Parathyroid adenoma (tissue), 2 donors: ENCODE data around the gene ANTKMT.

ENCODE experiments used
- H2AFZ ChIP-seq: fragments of 300-600 bp; sonication (generic); one replicate; pipeline ENCODE4 v1.7.0; 2017; ENCODE audit warnings: antibody characterized with exemption, mild to moderate bottlenecking
- H3K27ac ChIP-seq: fragments of 300-600 bp; sonication (generic); one replicate; pipeline ENCODE4 v1.7.0; 2017
- H3K27me3 ChIP-seq: fragments of 300-600 bp; sonication (generic); one replicate; pipeline ENCODE4 v1.7.0; 2017; ENCODE audit warnings: low read length; ENCODE audit not compliant: control insufficient read depth, insufficient read depth
- H3K36me3 ChIP-seq: fragments of 300-600 bp; sonication (generic); one replicate; pipeline ENCODE4 v1.7.0; 2017; ENCODE audit warnings: low read length; ENCODE audit not compliant: control insufficient read depth, insufficient read depth
- H3K4me1 ChIP-seq: fragments of 300-600 bp; sonication (generic); one replicate; pipeline ENCODE4 v1.7.0; 2017; ENCODE audit warnings: control low read depth
- H3K4me2 ChIP-seq: fragments of 300-600 bp; sonication (generic); one replicate; pipeline ENCODE4 v1.7.0; 2017; ENCODE audit warnings: low read length
- H3K4me3 ChIP-seq: fragments of 300-600 bp; sonication (generic); one replicate; pipeline ENCODE4 v1.7.0; 2017; ENCODE audit warnings: low read depth, low read length
- H3K79me2 ChIP-seq: fragments of 300-600 bp; sonication (generic); one replicate; pipeline ENCODE4 v1.7.0; 2017; ENCODE audit warnings: control low read depth
- H3K9ac ChIP-seq: fragments of 300-600 bp; sonication (generic); one replicate; pipeline ENCODE4 v1.7.0; 2017; ENCODE audit warnings: mild to moderate bottlenecking
- H3K9me3 ChIP-seq: fragments of 300-600 bp; sonication (generic); one replicate; pipeline ENCODE4 v1.7.0; 2017; ENCODE audit warnings: low read length; ENCODE audit not compliant: control insufficient read depth
- CTCF ChIP-seq: fragments of 300-600 bp; sonication (generic); IDR thresholded peaks from one replicate; pipeline ENCODE4 v1.7.0; 2017; ENCODE audit warnings: antibody characterized with exemption, mild to moderate bottlenecking
- donor health status: primary hyperparathyroidism.

Gene ANTKMT

DNA sequence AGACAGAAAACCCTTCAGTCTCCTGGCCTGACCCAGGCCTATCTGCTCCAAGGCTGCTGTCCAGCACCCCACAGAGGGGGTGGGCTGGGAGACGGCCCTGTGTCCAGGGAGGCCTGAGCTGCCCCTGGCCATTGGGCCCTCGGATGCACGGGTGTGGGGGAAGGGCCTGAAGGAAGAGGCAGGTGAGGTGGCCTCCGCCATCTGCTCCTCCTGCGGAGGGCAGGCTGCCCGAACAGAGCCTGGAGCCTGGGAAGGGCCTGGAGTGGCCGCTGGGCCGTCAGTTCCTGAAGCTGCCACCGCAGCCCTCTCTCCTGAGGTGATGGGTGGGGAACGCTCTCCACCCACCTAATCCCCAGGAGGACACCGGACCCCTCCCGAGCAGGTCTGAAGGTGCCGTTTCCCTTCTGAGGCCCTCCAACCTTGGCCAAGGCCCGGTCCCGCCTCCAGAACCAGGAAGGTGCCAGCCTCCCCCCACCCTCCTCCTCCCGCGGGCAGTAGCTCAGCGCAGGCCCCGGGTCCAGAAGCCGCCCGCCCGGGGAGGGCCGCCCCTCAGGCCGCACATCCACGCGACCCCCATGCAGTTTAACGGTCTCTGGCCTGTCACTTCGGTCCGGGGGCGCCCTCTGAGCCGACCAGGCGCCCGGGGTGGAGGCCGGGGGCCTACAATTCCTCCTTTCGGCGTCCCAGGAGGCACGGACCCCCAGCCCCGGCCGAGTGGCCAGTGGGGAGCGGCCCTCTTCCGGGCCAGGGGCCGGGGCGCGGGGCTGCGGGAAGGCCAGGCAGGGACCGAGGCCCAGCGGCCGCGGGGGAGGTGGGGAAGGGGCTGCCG lies 16.2 kb upstream of the ANTKMT start:
- Histone ChIP-seq H2AFZ (peak overlapping the region; percentile 17), H3K4me2 (no peak overlapping the region), H3K4me1 (peaks cover 1% of the 10 kb centered on the region), H3K36me3 (no peaks in the 10 kb centered on the region), H3K27me3 (peaks cover 13% of the 10 kb centered on the region), H3K79me2 (peaks cover 28% of the 10 kb centered on the region), H3K9me3 (no peaks in the 10 kb centered on the region), H3K9ac (no peak overlapping the region), H3K4me3 (no peak overlapping the region), H3K27ac (peak overlapping the region; percentile 47)
- TF ChIP-seq CTCF = no peak

GRCh38 chr16:705431-706188 lies 15.3 kb upstream of the ANTKMT start, which contains the start of gene FBXL16:
Gene FBXL16, minus strand, starts transcription at chr16:705801. Its CDS starts 8,396 bp downstream, at chr16:697405.
- Histone ChIP-seq H3K79me2 (peaks cover 28% of the 10 kb centered on the region), H3K4me1 (peaks cover 5% of the 10 kb centered on the region), H3K4me3 (no peak within 1 kb of the TSS), H3K9me3 (no peaks in the 10 kb centered on the region), H3K27me3 (peaks cover 13% of the 10 kb centered on the region), H3K27ac (peak within 1 kb of the TSS; percentile 47), H3K9ac (no peak within 1 kb of the TSS), H2AFZ (peak within 1 kb of the TSS; percentile 60), H3K4me2 (no peak within 1 kb of the TSS), H3K36me3 (no peaks in the 10 kb centered on the region)
- TF ChIP-seq CTCF = no peak

- no peak overlapping the region for H3K9ac ChIP-seq
- H2AFZ ChIP-seq = peak overlapping the region; percentile 60
- no peak overlapping the region for H3K4me3 ChIP-seq
- H3K27me3 ChIP-seq = peaks cover 13% of the 10 kb centered on the region
- no peak for TF ChIP-seq CTCF
- H3K27ac ChIP-seq = no peak overlapping the region
- H3K4me2 ChIP-seq = no peak overlapping the region
- no peaks in the 10 kb centered on the region for H3K36me3 ChIP-seq
- peaks cover 28% of the 10 kb centered on the region for H3K79me2 ChIP-seq
- peaks cover 5% of the 10 kb centered on the region for H3K4me1 ChIP-seq
- no peaks in the 10 kb centered on the region for H3K9me3 ChIP-seq
These were observed 14.5 kb upstream of the ANTKMT start for GRCh38 chr16:706189-707061.

DNA sequence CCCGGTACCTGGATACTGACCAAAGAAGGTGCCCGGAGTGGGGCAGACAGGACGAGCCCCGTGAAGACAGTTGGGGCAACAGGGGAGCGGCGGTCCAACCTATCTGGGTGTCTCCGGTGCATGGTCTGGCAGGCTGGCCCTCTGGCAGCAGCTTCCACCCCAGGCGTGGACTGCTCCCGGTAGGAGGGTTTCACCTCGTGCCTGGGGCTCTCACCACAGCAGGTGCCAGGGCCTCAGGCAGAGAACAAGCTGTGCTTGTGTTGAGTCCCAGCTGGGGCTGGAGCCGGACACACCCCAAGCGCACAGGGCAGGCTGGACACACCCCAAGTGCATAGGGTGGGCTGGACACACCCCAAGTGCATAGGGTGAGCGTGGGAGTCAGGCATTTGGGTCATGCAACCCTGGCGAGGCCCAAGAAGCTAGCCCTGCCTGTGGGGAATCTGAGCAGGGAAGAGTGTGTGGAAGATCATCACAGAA lies 13.8 kb upstream of the ANTKMT start:
- H3K36me3 ChIP-seq = no peaks in the 10 kb centered on the region
- peaks cover 24% of the 10 kb centered on the region for H3K79me2 ChIP-seq
- peaks cover 5% of the 10 kb centered on the region for H3K4me1 ChIP-seq
- no peak overlapping the region for H2AFZ ChIP-seq
- no peak for TF ChIP-seq CTCF
- H3K9ac ChIP-seq = no peak overlapping the region
- no peak overlapping the region for H3K4me3 ChIP-seq
- H3K27me3 ChIP-seq = peaks cover 7% of the 10 kb centered on the region
- H3K27ac ChIP-seq = no peak overlapping the region
- H3K4me2 ChIP-seq = no peak overlapping the region
- H3K9me3 ChIP-seq = no peaks in the 10 kb centered on the region
